GM23338 (cell line): ENCODE results near the gene EFCAB3. TPM values are rescaled to one million over a fixed set of nuclear protein-coding genes. Genes with fewer than 3 reads are reported as not detected.

Experiments used
- ATAC-seq: fragments of 200-7000 bp; cut with Tn5 transposase; 3 replicates; pipeline ENCODE4 v1.9.1; 2020
- DNase-seq: peaks from one replicate; pipeline ENCODE4 v3.0.0-alpha.2; 2015; ENCODE audit warnings: low spot score
- H2AFZ ChIP-seq: fragments of 200-600 bp; sonication (generic); 2 replicates; pipeline ENCODE4 v1.8.0; 2016; ENCODE audit warnings: antibody characterized with exemption, mild to moderate bottlenecking, moderate library complexity
- H3F3A ChIP-seq: fragments of 200-600 bp; sonication (generic); replicated peaks from 2 replicates; pipeline ENCODE4 v1.8.0; 2017; ENCODE audit warnings: antibody characterized with exemption, mixed run types, low read depth
- H3K27ac ChIP-seq: fragments of 200-600 bp; sonication (generic); 2 replicates; pipeline ENCODE4 v1.6.1; 2016; ENCODE audit warnings: low read depth
- H3K27me3 ChIP-seq: fragments of 200-600 bp; sonication (generic); 2 replicates; pipeline ENCODE4 v1.8.0; 2016; ENCODE audit warnings: mild to moderate bottlenecking, mixed run types, moderate library complexity; ENCODE audit not compliant: insufficient read depth
- H3K36me3 ChIP-seq: fragments of 200-600 bp; sonication (generic); 2 replicates; pipeline ENCODE4 v1.8.0; 2016; ENCODE audit warnings: mild to moderate bottlenecking; ENCODE audit not compliant: insufficient read depth
- H3K4me1 ChIP-seq: fragments of 200-600 bp; sonication (generic); 2 replicates; pipeline ENCODE4 v1.8.0; 2016; ENCODE audit warnings: mild to moderate bottlenecking, moderate library complexity; ENCODE audit not compliant: insufficient read depth
- H3K4me2 ChIP-seq: fragments of 200-600 bp; sonication (generic); 2 replicates; pipeline ENCODE4 v1.7.1; 2017; ENCODE audit warnings: mixed run types
- H3K4me3 ChIP-seq: fragments of 200-600 bp; sonication (generic); 2 replicates; pipeline ENCODE4 v1.6.1; 2016; ENCODE audit warnings: mixed run types
- H3K79me2 ChIP-seq: fragments of 200-600 bp; sonication (generic); replicated peaks from 2 replicates; pipeline ENCODE4 v1.8.0; 2017; ENCODE audit warnings: mild to moderate bottlenecking; ENCODE audit not compliant: insufficient read depth
- H3K9me2 ChIP-seq: fragments of 200-600 bp; sonication (generic); 2 replicates; pipeline ENCODE4 v1.8.0; 2017; ENCODE audit not compliant: insufficient read depth
- H4K20me1 ChIP-seq: fragments of 200-600 bp; sonication (generic); replicated peaks from 2 replicates; pipeline ENCODE4 v1.8.0; 2017; ENCODE audit warnings: mild to moderate bottlenecking; ENCODE audit not compliant: insufficient read depth
- H3K27ac Mint-ChIP-seq: 2 replicates; pipeline ENCODE4 v1.8.0; 2020; ENCODE audit warnings: inconsistent platforms, mild to moderate bottlenecking, moderate library complexity, mixed read lengths
- H3K27me3 Mint-ChIP-seq: 3 replicates; pipeline ENCODE4 v1.8.0; 2022; ENCODE audit warnings: low read depth, mild to moderate bottlenecking, moderate library complexity, mixed read lengths, inconsistent platforms; ENCODE audit not compliant: insufficient read depth, poor library complexity
- H3K36me3 Mint-ChIP-seq: 3 replicates; pipeline ENCODE4 v1.8.0; 2021; ENCODE audit warnings: low read depth, mild to moderate bottlenecking, inconsistent platforms, moderate library complexity, mixed read lengths
- H3K4me1 Mint-ChIP-seq: 3 replicates; pipeline ENCODE4 v1.8.0; 2020; ENCODE audit warnings: mild to moderate bottlenecking, inconsistent platforms, mixed read lengths
- H3K4me3 Mint-ChIP-seq: 3 replicates; pipeline ENCODE4 v1.8.0; 2021; ENCODE audit warnings: moderate library complexity, mild to moderate bottlenecking, inconsistent platforms, mixed read lengths
- H3K9me3 Mint-ChIP-seq: 3 replicates; pipeline ENCODE4 v1.8.0; 2020; ENCODE audit warnings: moderate library complexity, mild to moderate bottlenecking, inconsistent platforms, mixed read lengths
- CTCF ChIP-seq, 2 experiments: fragments of 200-600 bp in 1 of 2; sonication (generic) in 1 of 2; conservative IDR thresholded peaks; 2 replicates each; pipeline versions ENCODE4 v1.5.1 to v1.6.1; 2016 to 2017; ENCODE audit warnings: antibody characterized with exemption in 2 of 2, low read depth in 2 of 2, mild to moderate bottlenecking in 2 of 2, moderate library complexity in 1 of 2
- EZH2 ChIP-seq: fragments of 200-600 bp; sonication (generic); IDR thresholded peaks from one replicate; pipeline ENCODE4 v1.8.0; 2017; ENCODE audit warnings: antibody characterized with exemption, mild to moderate bottlenecking, low read depth; ENCODE audit not compliant: unreplicated experiment
- EZH2phosphoT487 ChIP-seq: fragments of 200-600 bp; sonication (generic); IDR thresholded peaks from one replicate; pipeline ENCODE4 v1.8.1; 2018; ENCODE audit warnings: antibody characterized with exemption; ENCODE audit not compliant: unreplicated experiment
- JUNB ChIP-seq: IDR thresholded peaks from one replicate; pipeline ENCODE4 v1.6.1; 2016; ENCODE audit warnings: antibody characterized with exemption; ENCODE audit not compliant: unreplicated experiment
- NANOG ChIP-seq: IDR thresholded peaks from 2 replicates; pipeline ENCODE4 v1.6.1; 2016; ENCODE audit warnings: antibody characterized with exemption, borderline replicate concordance
- ZNF114 ChIP-seq: fragments of 250-450 bp; sonication (Bioruptor Pico); IDR thresholded peaks from 2 replicates; pipeline ENCODE4 v1.5.0; 2020; ENCODE audit warnings: mild to moderate bottlenecking, moderate library complexity
- ZNF331 ChIP-seq: fragments of 250-450 bp; sonication (Bioruptor Pico); IDR thresholded peaks from 2 replicates; pipeline ENCODE4 v1.5.0; 2020; ENCODE audit warnings: low read depth, mild to moderate bottlenecking, moderate library complexity
- ZNF462 ChIP-seq: fragments of 250-450 bp; sonication (Bioruptor Pico); IDR thresholded peaks from 2 replicates; pipeline ENCODE4 v1.5.0; 2020; ENCODE audit warnings: mild to moderate bottlenecking, moderate library complexity
- polyA plus RNA-seq: library from polyadenylated mRNA; unstranded; fragments of >200 nt; fragmentation: Nextera tagmentation; extraction: Ambion mirVana; gene quantifications from 2 replicates; pipeline ENCODE4 v1.2.1, GENCODE V29; 2016
- total RNA-seq: library from RNA; depleted of rRNA; stranded (reverse); fragments of >200 nt; shearing (Covaris generic); gene quantifications from 2 replicates; pipeline ENCODE4 v1.2.3, GENCODE V29; 2014
- TF ChIP-seq, protein P1 (sequence below): IDR thresholded peaks from one replicate; pipeline ENCODE4 v1.6.1; 2018; ENCODE audit warnings: antibody characterized with exemption; ENCODE audit not compliant: unreplicated experiment

The EFCAB3 gene
- total and polyA plus RNA-seq, 2 experiments from 2014 or later, result not detected

DNA sequence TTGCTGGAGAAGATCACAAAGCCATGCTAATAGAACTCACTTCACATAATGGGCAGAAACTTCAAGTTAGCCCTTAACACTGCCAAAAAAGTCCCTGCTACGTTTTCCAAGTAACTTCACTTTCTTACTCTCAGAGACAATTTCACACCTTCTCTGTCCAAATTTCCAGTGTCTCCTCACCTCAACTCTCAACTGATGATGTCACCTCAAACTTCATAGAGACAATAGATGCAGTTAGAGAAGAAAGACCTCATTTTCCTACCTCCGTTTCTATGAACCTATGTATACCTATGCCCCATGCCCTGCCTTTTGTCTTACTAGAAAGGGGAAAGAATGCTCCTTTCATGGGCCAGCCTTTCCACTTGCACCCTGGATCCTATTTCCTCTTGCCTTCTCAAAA, 14.2 kb upstream of the EFCAB3 start:
- H3K27ac ChIP-seq, result no peak overlapping the region
- no peaks in the 10 kb centered on the region for H3F3A ChIP-seq
- no peak overlapping the region for H3K4me3 ChIP-seq
- ATAC-seq (no peak), DNase-seq (no peak)
- TF ChIP-seq, protein P1, sequence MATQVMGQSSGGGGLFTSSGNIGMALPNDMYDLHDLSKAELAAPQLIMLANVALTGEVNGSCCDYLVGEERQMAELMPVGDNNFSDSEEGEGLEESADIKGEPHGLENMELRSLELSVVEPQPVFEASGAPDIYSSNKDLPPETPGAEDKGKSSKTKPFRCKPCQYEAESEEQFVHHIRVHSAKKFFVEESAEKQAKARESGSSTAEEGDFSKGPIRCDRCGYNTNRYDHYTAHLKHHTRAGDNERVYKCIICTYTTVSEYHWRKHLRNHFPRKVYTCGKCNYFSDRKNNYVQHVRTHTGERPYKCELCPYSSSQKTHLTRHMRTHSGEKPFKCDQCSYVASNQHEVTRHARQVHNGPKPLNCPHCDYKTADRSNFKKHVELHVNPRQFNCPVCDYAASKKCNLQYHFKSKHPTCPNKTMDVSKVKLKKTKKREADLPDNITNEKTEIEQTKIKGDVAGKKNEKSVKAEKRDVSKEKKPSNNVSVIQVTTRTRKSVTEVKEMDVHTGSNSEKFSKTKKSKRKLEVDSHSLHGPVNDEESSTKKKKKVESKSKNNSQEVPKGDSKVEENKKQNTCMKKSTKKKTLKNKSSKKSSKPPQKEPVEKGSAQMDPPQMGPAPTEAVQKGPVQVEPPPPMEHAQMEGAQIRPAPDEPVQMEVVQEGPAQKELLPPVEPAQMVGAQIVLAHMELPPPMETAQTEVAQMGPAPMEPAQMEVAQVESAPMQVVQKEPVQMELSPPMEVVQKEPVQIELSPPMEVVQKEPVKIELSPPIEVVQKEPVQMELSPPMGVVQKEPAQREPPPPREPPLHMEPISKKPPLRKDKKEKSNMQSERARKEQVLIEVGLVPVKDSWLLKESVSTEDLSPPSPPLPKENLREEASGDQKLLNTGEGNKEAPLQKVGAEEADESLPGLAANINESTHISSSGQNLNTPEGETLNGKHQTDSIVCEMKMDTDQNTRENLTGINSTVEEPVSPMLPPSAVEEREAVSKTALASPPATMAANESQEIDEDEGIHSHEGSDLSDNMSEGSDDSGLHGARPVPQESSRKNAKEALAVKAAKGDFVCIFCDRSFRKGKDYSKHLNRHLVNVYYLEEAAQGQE, result no peak
- TF ChIP-seq EZH2phosphoT487 (no peak), JUNB (no peak), CTCF (conservative IDR thresholded peaks at IDR 0.05; ENCODE audit: low read depth in 2 of 2) (no peak), ZNF114 (no peak)
- Mint-ChIP-seq H3K27ac (no peak overlapping the region), H3K9me3 (peaks cover 2% of the 10 kb centered on the region; the same call in 2 of the 3 replicates), H3K4me3 (no peak overlapping the region), H3K36me3 (peaks cover 3% of the 10 kb centered on the region; the same call in 1 of the 3 replicates), H3K4me1 (no peaks in the 10 kb centered on the region), H3K27me3 (no peaks in the 10 kb centered on the region)
- H2AFZ ChIP-seq, result no peak overlapping the region
- no peaks in the 10 kb centered on the region for H3K4me1 ChIP-seq
- no peaks in the 10 kb centered on the region for H3K79me2 ChIP-seq
- 0 out of 2 replicates have a peak, but pooled peaks cover 3% of the 10 kb centered on the region for H3K9me2 ChIP-seq
- no peak overlapping the region for H3K4me2 ChIP-seq
- no peaks in the 10 kb centered on the region for H3K27me3 ChIP-seq
- no peaks in the 10 kb centered on the region for H3K36me3 ChIP-seq
- H4K20me1 ChIP-seq, result no peaks in the 10 kb centered on the region

GRCh38 chr17:62381561-62381960, 1.2 kb downstream of the EFCAB3 start:
- no peak overlapping the region for H2AFZ ChIP-seq
- H3K27ac ChIP-seq, result no peak overlapping the region
- H3K9me2 ChIP-seq, result no peaks in the 10 kb centered on the region
- Mint-ChIP-seq H3K4me1 (no peaks in the 10 kb centered on the region), H3K27me3 (peaks cover 2% of the 10 kb centered on the region), H3K9me3 (no peaks in the 10 kb centered on the region), H3K36me3 (no peaks in the 10 kb centered on the region), H3K27ac (no peak overlapping the region), H3K4me3 (no peak overlapping the region)
- H3K4me2 ChIP-seq, result no peak overlapping the region
- H3K4me1 ChIP-seq, result no peaks in the 10 kb centered on the region
- H3F3A ChIP-seq, result no peaks in the 10 kb centered on the region
- ATAC-seq (no peak), DNase-seq (no peak)
- H3K36me3 ChIP-seq, result no peaks in the 10 kb centered on the region
- H3K27me3 ChIP-seq, result no peaks in the 10 kb centered on the region
- no peaks in the 10 kb centered on the region for H3K79me2 ChIP-seq
- H4K20me1 ChIP-seq, result no peaks in the 10 kb centered on the region
- H3K4me3 ChIP-seq, result no peak overlapping the region
- TF ChIP-seq JUNB (no peak), ZNF331 (CRISPR knock-in tag) (no peak), EZH2 (no peak), ZNF462 (CRISPR knock-in tag) (no peak), NANOG (no peak)
